ENCODE data around the gene KRT5.

DNA sequence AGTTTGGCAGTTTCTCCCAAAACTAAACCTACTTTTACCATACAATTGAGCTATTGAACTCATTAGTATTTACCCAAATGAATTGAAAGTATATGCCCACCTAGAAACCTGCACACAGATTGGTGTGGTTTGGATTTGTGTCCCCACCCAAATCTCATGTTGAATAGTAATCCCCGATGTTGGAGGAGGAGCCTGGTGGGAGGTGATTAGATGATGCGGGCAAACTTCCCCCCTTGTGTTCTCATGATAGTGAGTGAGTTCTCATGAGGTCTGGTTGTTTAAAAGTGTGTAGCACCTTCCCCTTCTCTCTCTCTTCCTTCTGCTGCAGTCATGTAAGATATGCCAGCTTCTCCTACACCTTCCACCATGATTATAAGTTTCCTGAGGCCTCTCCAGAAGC lies 42.5 kb downstream of the KRT5 start:
- TF ChIP-seq, protein P1, sequence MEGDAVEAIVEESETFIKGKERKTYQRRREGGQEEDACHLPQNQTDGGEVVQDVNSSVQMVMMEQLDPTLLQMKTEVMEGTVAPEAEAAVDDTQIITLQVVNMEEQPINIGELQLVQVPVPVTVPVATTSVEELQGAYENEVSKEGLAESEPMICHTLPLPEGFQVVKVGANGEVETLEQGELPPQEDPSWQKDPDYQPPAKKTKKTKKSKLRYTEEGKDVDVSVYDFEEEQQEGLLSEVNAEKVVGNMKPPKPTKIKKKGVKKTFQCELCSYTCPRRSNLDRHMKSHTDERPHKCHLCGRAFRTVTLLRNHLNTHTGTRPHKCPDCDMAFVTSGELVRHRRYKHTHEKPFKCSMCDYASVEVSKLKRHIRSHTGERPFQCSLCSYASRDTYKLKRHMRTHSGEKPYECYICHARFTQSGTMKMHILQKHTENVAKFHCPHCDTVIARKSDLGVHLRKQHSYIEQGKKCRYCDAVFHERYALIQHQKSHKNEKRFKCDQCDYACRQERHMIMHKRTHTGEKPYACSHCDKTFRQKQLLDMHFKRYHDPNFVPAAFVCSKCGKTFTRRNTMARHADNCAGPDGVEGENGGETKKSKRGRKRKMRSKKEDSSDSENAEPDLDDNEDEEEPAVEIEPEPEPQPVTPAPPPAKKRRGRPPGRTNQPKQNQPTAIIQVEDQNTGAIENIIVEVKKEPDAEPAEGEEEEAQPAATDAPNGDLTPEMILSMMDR (IDR thresholded peaks at IDR 0.05): no peak
- TF ChIP-seq POLR2A (IDR thresholded peaks at IDR 0.05) (no peak), POLR2AphosphoS5 (IDR thresholded peaks at IDR 0.05) (no peak)

Measured in prostate gland (tissue), 2 donors.